ENCODE results near the gene CCDC112. TPM values are rescaled to one million over a fixed set of nuclear protein-coding genes. Genes with fewer than 3 reads are reported as not detected.

CCDC112 gene
- total and polyA plus RNA-seq, 9 of the 15 experiments (the other 6 are each of a cell fraction or from before 2014, with no cell fraction given), result 3.3 to 15.3 (median 7.4) TPM

DNA sequence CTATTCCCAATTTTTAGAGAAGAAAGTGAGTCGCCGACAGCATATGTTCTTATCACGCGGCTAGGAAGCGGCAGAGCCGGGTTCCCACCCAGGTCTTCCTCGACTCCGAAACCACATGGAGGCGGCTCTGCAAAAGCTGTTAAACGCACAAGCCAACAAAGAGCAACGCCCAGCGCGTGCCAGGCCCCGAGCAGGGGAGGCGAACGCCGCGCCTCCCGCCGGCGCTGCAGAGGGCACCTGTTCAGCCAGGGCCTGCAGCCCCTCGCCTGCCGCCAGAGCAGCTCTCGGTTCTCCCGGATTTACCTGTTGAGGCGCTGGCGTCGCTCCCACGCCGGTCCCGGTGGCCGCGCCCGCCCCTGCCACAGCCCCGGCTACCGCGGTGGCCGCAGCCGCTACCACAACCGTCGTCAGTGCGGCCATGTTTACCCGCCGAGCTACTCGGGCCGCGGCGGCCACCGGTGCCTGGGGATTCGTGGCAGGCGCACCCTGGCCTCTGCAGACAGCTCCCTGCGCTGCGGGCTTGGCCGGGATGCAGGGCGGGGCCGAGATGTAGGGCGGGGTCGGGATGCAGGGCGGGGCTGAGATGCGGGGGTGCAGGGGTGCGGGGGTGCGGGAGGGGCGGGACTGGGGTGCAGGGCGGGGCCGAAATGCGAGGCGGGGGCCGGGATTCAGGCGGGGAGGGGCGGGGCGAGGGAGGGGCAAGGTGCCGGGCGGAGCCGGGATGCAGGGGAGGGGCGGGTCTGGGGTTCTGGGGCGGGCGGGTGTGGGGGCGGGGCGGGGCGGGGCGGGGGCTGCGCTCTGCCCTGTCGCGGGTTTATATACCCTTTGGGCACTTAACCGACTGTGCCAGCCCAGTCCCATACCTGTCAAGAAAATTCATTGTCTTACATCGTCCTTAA is at the start of gene CCDC112 (continued):
- TF ChIP-seq RERE (CRISPR knock-in tag; IDR thresholded peaks at IDR 0.05; ENCODE audit: borderline replicate concordance) (no peak), ZNF274 (IDR thresholded peaks at IDR 0.05; ENCODE audit: borderline replicate concordance, low read depth, low read length) (no peak), NUFIP1 (IDR thresholded peaks at IDR 0.05; ENCODE audit: partially characterized antibody) (no peak), ZKSCAN3 (CRISPR knock-in tag; IDR thresholded peaks at IDR 0.05) (no peak), DDX20 (tag; IDR thresholded peaks at IDR 0.05; ENCODE audit: low read depth) (no peak), ZBTB12 (CRISPR knock-in tag; IDR thresholded peaks at IDR 0.05) (no peak), TEAD4 (IDR thresholded peaks at IDR 0.05; ENCODE audit: low read length) (no peak), TEAD4 (CRISPR knock-in tag; IDR thresholded peaks at IDR 0.05; ENCODE audit: borderline replicate concordance) (peak; percentile 83; the same call in 1 of the 2 replicates), CREB1 (IDR thresholded peaks at IDR 0.05) (no peak), CREB1 (CRISPR knock-in tag; IDR thresholded peaks at IDR 0.05) (no peak; the same call in 1 of the 2 replicates), POLR3G (IDR thresholded peaks at IDR 0.05; ENCODE audit: extremely low read depth, insufficient read length, insufficient replicate concordance) (no peak), ZNF785 (CRISPR knock-in tag; IDR thresholded peaks at IDR 0.05) (no peak), STAG1 (CRISPR knock-in tag; IDR thresholded peaks at IDR 0.05; ENCODE audit: borderline replicate concordance) (no peak), ZNF165 (CRISPR knock-in tag; IDR thresholded peaks at IDR 0.05; ENCODE audit: borderline replicate concordance) (no peak)
- TF ChIP-seq, protein P1, sequence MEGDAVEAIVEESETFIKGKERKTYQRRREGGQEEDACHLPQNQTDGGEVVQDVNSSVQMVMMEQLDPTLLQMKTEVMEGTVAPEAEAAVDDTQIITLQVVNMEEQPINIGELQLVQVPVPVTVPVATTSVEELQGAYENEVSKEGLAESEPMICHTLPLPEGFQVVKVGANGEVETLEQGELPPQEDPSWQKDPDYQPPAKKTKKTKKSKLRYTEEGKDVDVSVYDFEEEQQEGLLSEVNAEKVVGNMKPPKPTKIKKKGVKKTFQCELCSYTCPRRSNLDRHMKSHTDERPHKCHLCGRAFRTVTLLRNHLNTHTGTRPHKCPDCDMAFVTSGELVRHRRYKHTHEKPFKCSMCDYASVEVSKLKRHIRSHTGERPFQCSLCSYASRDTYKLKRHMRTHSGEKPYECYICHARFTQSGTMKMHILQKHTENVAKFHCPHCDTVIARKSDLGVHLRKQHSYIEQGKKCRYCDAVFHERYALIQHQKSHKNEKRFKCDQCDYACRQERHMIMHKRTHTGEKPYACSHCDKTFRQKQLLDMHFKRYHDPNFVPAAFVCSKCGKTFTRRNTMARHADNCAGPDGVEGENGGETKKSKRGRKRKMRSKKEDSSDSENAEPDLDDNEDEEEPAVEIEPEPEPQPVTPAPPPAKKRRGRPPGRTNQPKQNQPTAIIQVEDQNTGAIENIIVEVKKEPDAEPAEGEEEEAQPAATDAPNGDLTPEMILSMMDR (IDR thresholded peaks at IDR 0.05 in 2 of 3, conservative IDR thresholded peaks at IDR 0.05 in 1 of 3; ENCODE audit: insufficient read depth in 2 of 3, low read depth in 1 of 3, low read length in 3 of 3), result no peak
- TF ChIP-seq, protein P2, sequence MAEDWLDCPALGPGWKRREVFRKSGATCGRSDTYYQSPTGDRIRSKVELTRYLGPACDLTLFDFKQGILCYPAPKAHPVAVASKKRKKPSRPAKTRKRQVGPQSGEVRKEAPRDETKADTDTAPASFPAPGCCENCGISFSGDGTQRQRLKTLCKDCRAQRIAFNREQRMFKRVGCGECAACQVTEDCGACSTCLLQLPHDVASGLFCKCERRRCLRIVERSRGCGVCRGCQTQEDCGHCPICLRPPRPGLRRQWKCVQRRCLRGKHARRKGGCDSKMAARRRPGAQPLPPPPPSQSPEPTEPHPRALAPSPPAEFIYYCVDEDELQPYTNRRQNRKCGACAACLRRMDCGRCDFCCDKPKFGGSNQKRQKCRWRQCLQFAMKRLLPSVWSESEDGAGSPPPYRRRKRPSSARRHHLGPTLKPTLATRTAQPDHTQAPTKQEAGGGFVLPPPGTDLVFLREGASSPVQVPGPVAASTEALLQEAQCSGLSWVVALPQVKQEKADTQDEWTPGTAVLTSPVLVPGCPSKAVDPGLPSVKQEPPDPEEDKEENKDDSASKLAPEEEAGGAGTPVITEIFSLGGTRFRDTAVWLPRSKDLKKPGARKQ (CRISPR knock-in tag; IDR thresholded peaks at IDR 0.05), result no peak

Data from K562 (cell line).